HG03378 (cell line): Measurements from ENCODE around the gene KLF14.
"Not testable (repeated sequence)": the region's sequence is repeated elsewhere in the genome, so short reads cannot be mapped to it uniquely, and the experiment has no call there.

Experiments used
- ATAC-seq: cut with Tn5 transposase; IDR thresholded peaks from one replicate; pipeline ENCODE4 v1.9.1; 2021; ENCODE audit warnings: mild to moderate bottlenecking, moderate library complexity; ENCODE audit not compliant: unreplicated experiment

Gene KLF14

GRCh38 chr7:130733931-130734814 is at the start of gene KLF14:
Gene KLF14, minus strand, starts transcription at chr7:130734207. Its CDS starts 174 bp downstream, at chr7:130734033.
- no peak for ATAC-seq

GRCh38 chr7:130781346-130781745 is 47.3 kb upstream of the KLF14 start:
- ATAC-seq: no peak

GRCh38 chr7:130777426-130777825 is 43.4 kb upstream of the KLF14 start:
- no peak for ATAC-seq

- not testable (repeated sequence) for ATAC-seq
Observed at GRCh38 chr7:130772456-130772855, 38.4 kb upstream of the KLF14 start.

- ATAC-seq: no peak
Observed at GRCh38 chr7:130768854-130769253, 34.8 kb upstream of the KLF14 start.

GRCh38 chr7:130764569-130764968 is 30.6 kb upstream of the KLF14 start:
- not testable (repeated sequence) for ATAC-seq

- ATAC-seq: no peak
Observed at GRCh38 chr7:130758429-130759056, 24.5 kb upstream of the KLF14 start.

GRCh38 chr7:130756316-130756715 is 22.3 kb upstream of the KLF14 start:
- ATAC-seq: no peak

GRCh38 chr7:130752424-130752823 is 18.4 kb upstream of the KLF14 start:
- ATAC-seq: no peak

GRCh38 chr7:130750755-130751154 is 16.7 kb upstream of the KLF14 start:
- ATAC-seq: no peak

GRCh38 chr7:130748531-130749389 is 14.8 kb upstream of the KLF14 start:
- ATAC-seq: no peak

GRCh38 chr7:130741331-130741995 is 7.5 kb upstream of the KLF14 start:
- ATAC-seq: no peak

GRCh38 chr7:130740606-130741005 is 6.6 kb upstream of the KLF14 start:
- ATAC-seq: no peak

GRCh38 chr7:130736298-130736900 is 2.4 kb upstream of the KLF14 start:
- no peak for ATAC-seq

GRCh38 chr7:130734815-130735716 is 1.1 kb upstream of the KLF14 start:
- ATAC-seq: no peak

GRCh38 chr7:130732980-130733930 is 752 bp downstream of the KLF14 start:
- no peak for ATAC-seq

- no peak for ATAC-seq
Observed at GRCh38 chr7:130723784-130724183, 10.2 kb downstream of the KLF14 start.
